Measurements from ENCODE around the gene LSM5.

The LSM5 gene

DNA sequence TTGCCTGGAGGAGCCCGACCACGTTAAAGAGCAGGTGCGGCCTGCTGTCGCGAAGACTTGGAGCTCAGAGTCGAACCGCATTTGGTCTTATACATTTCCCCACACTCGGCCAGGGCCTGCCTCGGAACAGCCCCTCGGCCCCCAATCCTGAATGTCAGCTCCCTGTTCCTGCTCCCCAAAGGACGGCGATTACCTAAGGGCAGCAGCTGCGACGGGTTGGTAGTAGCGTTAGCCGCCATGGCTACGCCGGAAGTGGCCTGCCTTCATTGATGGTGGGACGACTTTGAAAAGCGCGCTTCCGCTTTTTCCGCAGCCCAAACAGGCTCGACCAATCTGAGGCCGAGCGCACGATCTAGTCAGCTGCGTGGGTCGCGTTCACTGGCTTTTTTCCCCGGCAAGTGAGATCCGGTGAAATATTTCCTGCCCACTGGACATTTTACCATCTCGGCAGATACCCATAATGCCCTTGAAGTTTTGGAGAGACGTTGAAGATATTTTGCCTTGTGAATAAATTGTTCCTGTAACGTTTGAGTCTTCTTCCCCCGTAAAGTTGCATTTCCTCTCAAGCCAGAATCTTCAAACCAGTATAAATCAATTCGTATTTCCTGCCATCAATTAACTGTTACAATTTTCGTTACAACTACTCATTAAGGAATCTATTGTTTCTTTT, at the start of gene LSM5:
Gene LSM5 (minus strand): TSS at position 254 of the 670 bp plus-strand sequence. CDS start 15 bp downstream, at position 239.
- DNase-seq: peak; percentile 91

GRCh38 chr7:32539366-32539765, 49.2 kb upstream of the LSM5 start:
- DNase-seq: no peak

GRCh38 chr7:32537760-32538159, 47.6 kb upstream of the LSM5 start:
- peak; percentile 13 for DNase-seq

GRCh38 chr7:32536585-32536984, 46.4 kb upstream of the LSM5 start:
- DNase-seq: no peak

DNA sequence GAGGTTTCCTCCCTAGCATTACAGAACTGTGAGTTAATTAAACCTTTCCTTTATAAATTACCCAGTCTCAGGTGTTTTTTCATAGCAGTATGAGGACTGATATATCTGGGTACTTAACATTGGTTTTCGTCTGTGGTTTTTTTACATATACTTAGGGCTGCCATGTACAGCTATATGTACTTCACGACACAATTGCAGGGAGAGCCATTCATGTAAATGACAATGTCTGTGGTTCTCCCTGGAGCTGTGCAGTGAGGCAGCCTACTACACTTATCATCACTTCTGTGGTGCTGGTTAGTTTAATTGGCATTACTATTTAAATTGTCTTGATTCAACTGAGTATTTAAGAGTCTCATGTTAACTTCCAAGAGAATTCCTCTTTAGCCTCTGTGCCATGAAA, 45.8 kb upstream of the LSM5 start:
- no peak for DNase-seq

DNA sequence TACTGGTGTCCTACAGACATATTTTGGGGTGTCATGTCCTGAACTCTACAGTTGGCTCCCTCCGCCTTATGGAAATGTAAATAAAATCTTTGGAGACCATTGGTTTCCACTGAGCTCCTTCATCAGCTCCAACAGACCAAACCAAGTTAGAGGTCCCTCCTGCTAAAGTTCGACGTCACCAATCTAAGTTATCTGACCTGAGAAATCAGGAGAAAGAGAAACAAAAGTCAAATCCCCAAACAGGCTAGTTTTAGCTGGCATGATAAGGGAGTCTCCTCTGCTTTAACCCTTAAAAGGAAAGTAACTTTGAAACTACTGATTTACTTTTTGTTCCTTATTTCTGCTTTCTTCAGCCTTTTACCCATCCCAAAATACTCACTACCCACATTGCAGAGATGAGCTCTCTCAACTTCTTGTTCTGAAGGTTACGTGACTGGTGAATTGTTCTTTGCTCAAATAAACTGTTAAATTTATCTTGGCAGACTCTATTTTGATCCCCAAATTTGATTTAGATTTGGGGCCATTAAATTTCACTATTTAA, 45.1 kb upstream of the LSM5 start:
- no peak for DNase-seq

DNA sequence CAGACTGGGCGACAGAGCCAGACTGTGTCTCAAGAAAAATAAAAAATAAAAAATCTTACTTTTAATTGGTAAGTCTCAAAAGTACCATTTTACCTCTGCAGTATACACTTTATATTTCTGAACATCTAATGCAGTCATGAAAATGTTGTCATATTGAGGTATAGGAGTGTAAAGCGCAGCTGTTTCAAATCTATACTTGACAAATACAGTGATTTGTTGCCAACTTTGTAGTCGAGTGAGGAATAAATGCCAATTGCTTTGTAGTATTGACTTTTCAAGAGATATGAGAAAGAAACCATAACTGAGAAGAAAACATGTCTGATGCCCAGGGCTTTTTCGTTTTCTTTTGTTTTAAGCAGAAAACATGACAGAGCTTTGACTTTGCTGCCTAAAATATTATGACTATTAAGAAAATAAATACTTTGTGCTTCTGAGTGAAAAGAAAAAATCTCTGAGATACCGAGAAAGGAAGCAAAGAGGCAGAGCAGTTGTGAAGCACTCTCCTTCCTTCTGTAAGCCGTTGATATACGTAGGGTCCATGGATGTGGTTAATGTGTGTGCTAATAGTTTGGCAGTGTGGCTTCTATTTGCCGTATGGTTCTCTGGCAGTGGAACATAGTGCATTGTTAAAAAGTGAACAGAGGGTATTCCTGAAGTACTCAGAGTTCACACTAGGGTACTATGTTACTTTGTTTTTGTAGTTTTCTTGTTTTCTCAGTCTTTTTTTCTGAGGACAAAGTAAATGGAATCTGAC, 43.3 kb upstream of the LSM5 start:
- no peak for DNase-seq

- no peak for DNase-seq
Observed at GRCh38 chr7:32532716-32533115, 42.5 kb upstream of the LSM5 start.

DNA sequence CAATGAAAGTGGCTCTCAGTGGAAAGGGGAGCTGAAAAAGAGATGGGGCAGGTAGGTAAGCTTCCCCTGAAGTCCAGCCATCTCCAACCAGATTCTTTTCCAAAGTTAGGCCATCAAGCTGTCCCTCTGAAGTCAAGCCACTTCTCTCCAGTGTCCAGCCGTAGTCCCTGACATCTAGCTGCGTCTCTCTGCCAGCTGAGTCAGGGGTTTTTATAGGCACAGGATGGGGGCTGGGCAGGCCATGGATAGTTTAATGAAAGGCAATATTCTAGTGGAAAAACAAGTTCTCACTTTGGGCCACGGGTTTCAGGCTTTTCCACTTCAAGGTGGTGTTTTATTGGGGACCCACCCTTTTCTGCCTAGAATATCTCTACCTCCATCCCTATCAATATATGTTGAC, 41.9 kb upstream of the LSM5 start:
- DNase-seq: no peak

GRCh38 chr7:32531402-32531801, 41.2 kb upstream of the LSM5 start:
- no peak for DNase-seq

GRCh38 chr7:32525839-32526238, 35.7 kb upstream of the LSM5 start:
- DNase-seq: no peak

DNA sequence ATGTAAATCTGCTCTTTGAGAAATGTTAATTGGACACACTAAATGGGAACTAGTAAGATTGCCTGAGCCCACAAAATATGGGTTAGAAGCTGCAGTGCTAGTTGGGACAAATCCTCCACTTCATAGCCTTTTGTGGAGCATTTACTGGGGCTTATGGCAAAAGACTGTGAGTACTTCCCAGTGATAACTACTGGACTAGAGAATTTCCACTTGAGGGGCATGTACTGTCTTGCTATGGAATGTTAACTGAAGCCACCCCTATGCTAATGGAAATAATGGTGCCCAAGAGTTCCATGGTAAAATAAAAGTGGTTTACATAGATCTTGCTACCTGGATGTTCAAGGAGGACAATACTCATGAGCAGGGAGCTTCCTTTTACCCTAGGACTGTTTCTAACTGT, 34.5 kb upstream of the LSM5 start:
- DNase-seq: no peak

GRCh38 chr7:32522746-32523530, 32.8 kb upstream of the LSM5 start:
- DNase-seq: no peak

DNA sequence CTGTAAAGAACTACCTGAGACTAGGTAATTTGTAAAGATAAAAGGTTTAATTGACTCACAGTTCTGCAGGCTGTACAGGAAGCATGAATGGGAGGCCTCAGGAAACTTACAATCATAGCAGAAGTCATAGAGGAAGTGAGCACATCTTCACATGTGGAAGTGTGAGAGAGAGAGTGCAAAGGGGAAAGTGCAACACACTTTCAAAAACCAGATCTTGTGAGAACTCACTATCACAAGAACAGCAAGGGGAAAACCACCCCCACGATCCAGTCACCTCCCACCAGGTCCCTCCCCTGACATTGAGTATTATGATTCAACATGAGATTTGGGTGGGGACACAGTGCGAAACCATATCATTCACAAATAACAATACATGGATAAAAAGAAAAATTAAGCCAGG, 29.6 kb upstream of the LSM5 start:
- DNase-seq: no peak

DNA sequence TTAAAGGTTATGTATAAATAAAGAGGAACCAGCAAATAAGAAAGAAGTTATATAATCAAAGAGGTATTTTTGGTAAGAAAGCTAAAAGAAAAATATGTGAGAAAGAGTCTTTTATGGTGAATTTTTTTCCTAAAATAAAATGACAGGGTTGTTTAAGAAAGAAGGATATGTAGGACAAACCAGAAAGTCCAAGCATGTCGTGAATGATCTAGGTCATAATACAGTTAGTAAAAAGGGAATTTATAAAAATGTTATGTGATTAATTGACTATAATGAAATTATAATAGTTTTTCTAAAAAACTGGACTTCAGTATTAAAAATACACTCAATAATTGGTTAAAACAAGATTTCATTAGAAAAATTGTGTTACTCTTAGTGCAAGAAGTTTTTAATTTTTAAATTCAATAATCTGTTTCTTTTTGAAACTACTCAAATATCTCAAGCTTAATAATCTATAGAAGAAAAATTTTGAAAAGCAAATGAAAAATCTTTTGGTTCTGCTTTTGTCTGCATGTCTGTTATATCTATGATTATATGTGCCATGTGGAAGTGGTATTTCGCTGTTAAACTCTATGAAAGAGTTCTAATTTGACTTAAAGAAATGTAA, 28.5 kb upstream of the LSM5 start:
- no peak for DNase-seq

- no peak for DNase-seq
Observed at GRCh38 chr7:32516551-32517100, 26.4 kb upstream of the LSM5 start.

DNA sequence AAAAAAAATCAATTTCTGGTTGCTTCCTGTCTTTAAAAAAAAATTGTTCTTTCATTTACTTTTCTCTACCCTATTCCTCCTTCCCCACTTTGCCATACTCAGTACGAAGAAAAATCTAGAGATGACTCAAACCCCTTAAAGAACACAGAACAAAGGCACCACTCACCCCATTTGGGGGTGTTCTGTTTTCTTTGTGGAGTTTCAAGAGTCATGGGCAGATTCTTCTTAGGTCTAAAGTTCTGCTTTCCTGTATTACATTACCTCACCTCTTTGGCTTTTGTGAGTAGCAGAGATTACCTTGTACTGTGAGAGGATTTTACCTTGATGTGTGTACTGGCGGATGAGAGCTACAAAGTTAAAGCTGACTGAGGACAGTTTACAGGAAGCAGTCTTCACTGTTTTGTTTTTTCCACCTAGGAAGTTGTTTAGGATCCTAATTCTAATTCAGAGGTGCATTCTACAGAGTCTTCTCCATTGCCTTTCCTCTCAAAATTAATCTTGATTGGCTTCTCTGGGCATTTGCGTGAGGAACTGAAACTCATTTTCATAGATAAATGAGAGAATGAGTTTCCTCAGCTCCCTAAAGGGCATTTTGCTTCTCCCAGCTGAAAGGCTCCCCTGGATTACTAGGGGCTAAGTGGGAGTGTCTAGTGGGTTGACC, 25.8 kb upstream of the LSM5 start:
- DNase-seq: no peak

- no peak for DNase-seq
Observed at GRCh38 chr7:32513210-32513609, 23.0 kb upstream of the LSM5 start.

DNA sequence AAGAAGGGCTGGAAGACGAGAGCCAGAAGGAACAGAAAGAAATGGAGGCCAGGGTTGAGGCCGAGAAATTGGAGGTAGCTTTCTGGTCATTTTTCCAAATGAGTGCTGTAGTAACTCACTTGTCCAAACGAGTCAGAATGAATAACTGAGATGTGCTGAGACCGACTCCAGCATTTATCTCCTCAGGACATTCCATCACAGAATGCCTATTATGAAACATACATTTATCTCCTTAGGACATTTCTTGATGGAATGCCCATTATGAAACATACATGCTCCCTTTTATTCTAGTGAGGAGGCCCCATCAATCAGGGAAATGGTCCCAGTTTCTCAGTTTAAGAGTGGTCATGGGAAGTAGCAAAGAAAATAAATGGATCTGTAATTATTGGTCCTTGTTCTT, 21.6 kb upstream of the LSM5 start:
- DNase-seq: no peak

GRCh38 chr7:32507414-32507813, 17.2 kb upstream of the LSM5 start:
- DNase-seq: no peak

DNA sequence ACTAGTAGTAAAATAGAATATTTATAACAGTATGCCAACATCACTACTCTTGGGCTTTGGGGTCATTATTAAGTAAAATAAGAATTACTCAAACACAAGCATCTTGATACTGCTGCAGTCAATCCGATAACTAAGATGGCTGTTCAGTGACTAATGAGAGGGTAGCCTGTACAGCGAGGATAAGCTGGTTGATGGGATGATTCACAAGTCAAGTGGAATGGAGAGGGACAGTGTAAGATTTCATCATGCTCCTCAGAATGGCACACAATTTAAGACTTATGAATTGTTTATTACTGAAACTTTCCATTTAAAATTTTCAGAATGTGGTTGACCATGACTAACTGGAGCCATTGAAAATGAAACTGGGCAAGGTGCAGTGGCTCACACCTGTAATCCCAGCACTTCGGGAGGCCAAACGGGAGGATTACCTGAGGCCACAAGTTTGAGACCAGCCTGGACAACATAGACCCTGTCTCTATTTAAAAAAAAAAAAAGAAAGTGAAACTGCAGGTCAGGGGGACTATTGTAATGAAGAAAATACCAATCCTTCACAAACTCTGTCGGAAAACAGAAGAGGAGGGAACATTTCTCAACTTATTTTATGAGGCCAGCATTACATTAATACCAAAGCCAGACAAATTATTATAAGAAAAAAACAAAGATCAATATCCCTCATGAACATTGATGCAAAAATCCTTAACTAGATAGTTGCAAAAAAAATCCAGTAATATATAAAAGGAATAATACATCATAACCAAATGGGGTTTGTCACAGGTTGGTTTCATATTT, 16.3 kb upstream of the LSM5 start:
- no peak for DNase-seq
